K562 (cell line): ENCODE results near the gene FAM50A. TPM values are rescaled to one million over a fixed set of nuclear protein-coding genes. Genes with fewer than 3 reads are reported as not detected.

Experiments
- DDX20 ChIP-seq: fragments of 450-650 bp; IDR thresholded peaks from 2 replicates; pipeline ENCODE4 v1.6.1; 2016; ENCODE audit warnings: missing genetic modification characterization, low read depth, mild to moderate bottlenecking, missing compliant biosample characterization, moderate library complexity
- LARP7 ChIP-seq: fragments of 450-650 bp; IDR thresholded peaks from 2 replicates; pipeline ENCODE4 v1.6.1; 2016
- MAFK ChIP-seq: IDR thresholded peaks from 2 replicates; pipeline ENCODE4 v1.6.1; 2011; ENCODE audit warnings: low read length, improper control_type of control experiment
- MNT ChIP-seq, 2 experiments: fragments of 450-650 bp; conservative IDR thresholded peaks; 2 replicates each; pipeline ENCODE4 v1.6.1; 2017; ENCODE audit warnings: mild to moderate bottlenecking in 2 of 2, moderate library complexity in 2 of 2
- SRF ChIP-seq, 2 experiments: fragments of 250-450, 450-650 bp in 1 of 2; sonication (Bioruptor Pico) in 1 of 2; sonication (generic) in 1 of 2; formaldehyde crosslinking; IDR thresholded peaks; 2 replicates each; pipeline versions ENCODE4 v1.5.0 to v1.5.1; 2020 to 2022; ENCODE audit warnings: mild to moderate bottlenecking in 1 of 2, missing genetic modification reagents in 1 of 2
- TAF7 ChIP-seq: fragments of 450-650 bp; IDR thresholded peaks from 2 replicates; pipeline ENCODE4 v1.6.1; 2016; ENCODE audit warnings: missing genetic modification characterization, missing compliant biosample characterization
- TAF9B ChIP-seq: fragments of 450-650 bp; IDR thresholded peaks from 2 replicates; pipeline ENCODE4 v1.6.1; 2018; ENCODE audit warnings: mild to moderate bottlenecking; ENCODE audit not compliant: partially characterized antibody
- THAP7 ChIP-seq: fragments of 250-450 bp; sonication (Bioruptor Pico); IDR thresholded peaks from 2 replicates; pipeline ENCODE4 v1.5.0; 2021
- polyA plus RNA-seq, 8 experiments: library from polyadenylated mRNA; depleted of rRNA in 4 of 8; stranded (reverse) in 5 of 8; unstranded in 3 of 8; fragments of >200 nt; fragmentation: Nextera tagmentation in 2 of 8; fragmentation: Illumina TruSeq in 1 of 8; extraction: Ambion mirVana in 2 of 8; extraction: Trizol in 1 of 8; gene quantifications; 2 replicates each; pipeline versions ENCODE4 v1.2.1 to v1.2.3, GENCODE V29; 2011 to 2014; ENCODE audit warnings: inconsistent platforms in 1 of 8, missing spikeins in 1 of 8
- total RNA-seq, 7 experiments: library from RNA; depleted of rRNA in 6 of 7; stranded (reverse); fragments of >200 nt in 6 of 7; fragmentation: Illumina TruSeq in 2 of 7; extraction: Trizol in 2 of 7; gene quantifications; 2 replicates each; pipeline versions ENCODE4 v1.2.1 to v1.2.3, GENCODE V29; 2011 to 2021; ENCODE audit warnings: low replicate concordance in 1 of 7
- TF ChIP-seq, protein P1 (sequence below): sonication (generic); formaldehyde crosslinking; IDR thresholded peaks from 2 replicates; pipeline ENCODE4 v1.8.1; 2023; ENCODE audit warnings: mild to moderate bottlenecking, missing genetic modification reagents
- TF ChIP-seq, protein P2 (sequence below): fragments of 450-650 bp; IDR thresholded peaks from 2 replicates; pipeline ENCODE4 v1.6.1; 2016; ENCODE audit warnings: borderline replicate concordance
- TF ChIP-seq, protein P3 (sequence below): fragments of 450-650 bp; IDR thresholded peaks from 2 replicates; pipeline ENCODE4 v1.6.1; 2018; ENCODE audit not compliant: partially characterized antibody
- TF ChIP-seq, protein P4 (sequence below), 2 experiments: fragments of 250-450 bp in 1 of 2; fragments of 450-650 bp in 1 of 2; sonication (Bioruptor Pico) in 1 of 2; IDR thresholded peaks; 2 replicates each; pipeline versions ENCODE4 v1.6.1 to v1.8.0; 2016 to 2021; ENCODE audit warnings: mild to moderate bottlenecking in 2 of 2, moderate library complexity in 2 of 2, missing compliant biosample characterization in 1 of 2, missing genetic modification characterization in 1 of 2

Gene FAM50A
- total and polyA plus RNA-seq, 9 of the 15 experiments (the other 6 are each of a cell fraction or from before 2014, with no cell fraction given): 4.4 to 114 (median 67.3) TPM

- TF ChIP-seq, protein P1, sequence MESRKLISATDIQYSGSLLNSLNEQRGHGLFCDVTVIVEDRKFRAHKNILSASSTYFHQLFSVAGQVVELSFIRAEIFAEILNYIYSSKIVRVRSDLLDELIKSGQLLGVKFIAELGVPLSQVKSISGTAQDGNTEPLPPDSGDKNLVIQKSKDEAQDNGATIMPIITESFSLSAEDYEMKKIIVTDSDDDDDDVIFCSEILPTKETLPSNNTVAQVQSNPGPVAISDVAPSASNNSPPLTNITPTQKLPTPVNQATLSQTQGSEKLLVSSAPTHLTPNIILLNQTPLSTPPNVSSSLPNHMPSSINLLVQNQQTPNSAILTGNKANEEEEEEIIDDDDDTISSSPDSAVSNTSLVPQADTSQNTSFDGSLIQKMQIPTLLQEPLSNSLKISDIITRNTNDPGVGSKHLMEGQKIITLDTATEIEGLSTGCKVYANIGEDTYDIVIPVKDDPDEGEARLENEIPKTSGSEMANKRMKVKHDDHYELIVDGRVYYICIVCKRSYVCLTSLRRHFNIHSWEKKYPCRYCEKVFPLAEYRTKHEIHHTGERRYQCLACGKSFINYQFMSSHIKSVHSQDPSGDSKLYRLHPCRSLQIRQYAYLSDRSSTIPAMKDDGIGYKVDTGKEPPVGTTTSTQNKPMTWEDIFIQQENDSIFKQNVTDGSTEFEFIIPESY (CRISPR knock-in tag): no peak
- TF ChIP-seq SRF (CRISPR knock-in tag; IDR thresholded peaks at IDR 0.05): no peak
- TF ChIP-seq MAFK: no peak
- no peak for TF ChIP-seq DDX20 (tag)
- no peak for TF ChIP-seq TAF9B
- TF ChIP-seq TAF7 (tag): no peak
- TF ChIP-seq LARP7: no peak
- TF ChIP-seq, protein P2, sequence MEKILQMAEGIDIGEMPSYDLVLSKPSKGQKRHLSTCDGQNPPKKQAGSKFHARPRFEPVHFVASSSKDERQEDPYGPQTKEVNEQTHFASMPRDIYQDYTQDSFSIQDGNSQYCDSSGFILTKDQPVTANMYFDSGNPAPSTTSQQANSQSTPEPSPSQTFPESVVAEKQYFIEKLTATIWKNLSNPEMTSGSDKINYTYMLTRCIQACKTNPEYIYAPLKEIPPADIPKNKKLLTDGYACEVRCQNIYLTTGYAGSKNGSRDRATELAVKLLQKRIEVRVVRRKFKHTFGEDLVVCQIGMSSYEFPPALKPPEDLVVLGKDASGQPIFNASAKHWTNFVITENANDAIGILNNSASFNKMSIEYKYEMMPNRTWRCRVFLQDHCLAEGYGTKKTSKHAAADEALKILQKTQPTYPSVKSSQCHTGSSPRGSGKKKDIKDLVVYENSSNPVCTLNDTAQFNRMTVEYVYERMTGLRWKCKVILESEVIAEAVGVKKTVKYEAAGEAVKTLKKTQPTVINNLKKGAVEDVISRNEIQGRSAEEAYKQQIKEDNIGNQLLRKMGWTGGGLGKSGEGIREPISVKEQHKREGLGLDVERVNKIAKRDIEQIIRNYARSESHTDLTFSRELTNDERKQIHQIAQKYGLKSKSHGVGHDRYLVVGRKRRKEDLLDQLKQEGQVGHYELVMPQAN: 0 out of 2 replicates have a peak, but pooled peaks have one; percentile 28
- TF ChIP-seq, protein P3, sequence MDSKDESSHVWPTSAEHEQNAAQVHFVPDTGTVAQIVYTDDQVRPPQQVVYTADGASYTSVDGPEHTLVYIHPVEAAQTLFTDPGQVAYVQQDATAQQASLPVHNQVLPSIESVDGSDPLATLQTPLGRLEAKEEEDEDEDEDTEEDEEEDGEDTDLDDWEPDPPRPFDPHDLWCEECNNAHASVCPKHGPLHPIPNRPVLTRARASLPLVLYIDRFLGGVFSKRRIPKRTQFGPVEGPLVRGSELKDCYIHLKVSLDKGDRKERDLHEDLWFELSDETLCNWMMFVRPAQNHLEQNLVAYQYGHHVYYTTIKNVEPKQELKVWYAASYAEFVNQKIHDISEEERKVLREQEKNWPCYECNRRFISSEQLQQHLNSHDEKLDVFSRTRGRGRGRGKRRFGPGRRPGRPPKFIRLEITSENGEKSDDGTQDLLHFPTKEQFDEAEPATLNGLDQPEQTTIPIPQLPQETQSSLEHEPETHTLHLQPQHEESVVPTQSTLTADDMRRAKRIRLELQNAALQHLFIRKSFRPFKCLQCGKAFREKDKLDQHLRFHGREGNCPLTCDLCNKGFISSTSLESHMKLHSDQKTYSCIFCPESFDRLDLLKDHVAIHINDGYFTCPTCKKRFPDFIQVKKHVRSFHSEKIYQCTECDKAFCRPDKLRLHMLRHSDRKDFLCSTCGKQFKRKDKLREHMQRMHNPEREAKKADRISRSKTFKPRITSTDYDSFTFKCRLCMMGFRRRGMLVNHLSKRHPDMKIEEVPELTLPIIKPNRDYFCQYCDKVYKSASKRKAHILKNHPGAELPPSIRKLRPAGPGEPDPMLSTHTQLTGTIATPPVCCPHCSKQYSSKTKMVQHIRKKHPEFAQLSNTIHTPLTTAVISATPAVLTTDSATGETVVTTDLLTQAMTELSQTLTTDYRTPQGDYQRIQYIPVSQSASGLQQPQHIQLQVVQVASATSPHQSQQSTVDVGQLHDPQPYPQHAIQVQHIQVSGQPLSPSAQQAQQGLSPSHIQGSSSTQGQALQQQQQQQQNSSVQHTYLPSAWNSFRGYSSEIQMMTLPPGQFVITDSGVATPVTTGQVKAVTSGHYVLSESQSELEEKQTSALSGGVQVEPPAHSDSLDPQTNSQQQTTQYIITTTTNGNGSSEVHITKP: peak; percentile 22
- TF ChIP-seq THAP7 (CRISPR knock-in tag): no peak
- TF ChIP-seq MNT (conservative IDR thresholded peaks at IDR 0.05): peak in 1 of 2 experiments; percentile 64; a peak in 3 of 4 replicates
- TF ChIP-seq, protein P4, sequence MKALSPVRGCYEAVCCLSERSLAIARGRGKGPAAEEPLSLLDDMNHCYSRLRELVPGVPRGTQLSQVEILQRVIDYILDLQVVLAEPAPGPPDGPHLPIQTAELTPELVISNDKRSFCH (CRISPR knock-in tag; IDR thresholded peaks at IDR 0.05): no peak
- TF ChIP-seq, protein P4 (tag; IDR thresholded peaks at IDR 0.05): peak; percentile 44; the same call in 1 of the 2 replicates
These were observed 15.5 kb upstream of the FAM50A start, which contains the start of gene ATP6AP1 (continued) for GRCh38 chrX:154428176-154429171.
